Middle frontal gyrus (tissue), 1 donor: Measurements from ENCODE around the gene PPM1L.

Experiments used
- DNase-seq: peaks from one replicate; pipeline ENCODE4 v3.0.0-alpha.2; 2015; ENCODE audit warnings: low spot score; ENCODE audit errors: extremely low spot score

PPM1L gene

DNA sequence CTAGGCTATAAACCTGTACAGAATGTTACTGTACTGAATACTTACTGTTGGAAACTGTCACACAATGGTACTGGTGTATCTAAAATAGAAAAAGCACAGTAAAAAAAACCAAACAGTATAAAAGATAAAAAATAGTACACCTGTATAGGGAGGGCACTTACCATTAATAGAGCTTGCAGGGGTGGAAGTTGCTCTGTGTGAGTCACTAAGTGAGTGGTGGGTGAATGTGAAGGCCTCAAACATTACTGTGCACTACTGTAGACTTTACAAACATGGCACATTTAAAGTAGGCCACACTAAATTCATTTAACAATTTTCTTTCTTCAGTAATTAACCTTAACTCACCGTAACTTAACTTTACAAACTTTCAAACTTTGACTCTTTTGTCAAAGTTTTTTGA, 327.1 kb downstream of the PPM1L start:
- DNase-seq = no peak

DNA sequence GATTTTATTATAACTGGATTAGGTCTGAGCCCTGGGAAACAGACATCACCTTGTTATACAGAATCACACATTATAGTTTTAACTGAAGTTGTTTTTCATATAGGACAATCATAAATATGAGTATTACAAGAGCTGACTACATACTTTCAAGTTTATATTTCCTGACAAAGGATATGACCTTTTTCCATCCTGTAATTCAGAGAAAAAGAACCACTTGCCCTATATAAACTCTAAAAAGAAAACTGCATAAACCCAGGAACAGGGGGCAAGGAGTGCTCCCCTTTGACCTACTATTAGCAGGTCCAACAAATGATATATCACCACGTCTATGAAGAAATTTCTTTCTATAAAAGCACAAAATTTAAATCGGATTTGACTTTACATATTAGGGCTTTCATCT, 328.2 kb downstream of the PPM1L start:
- DNase-seq = no peak

DNA sequence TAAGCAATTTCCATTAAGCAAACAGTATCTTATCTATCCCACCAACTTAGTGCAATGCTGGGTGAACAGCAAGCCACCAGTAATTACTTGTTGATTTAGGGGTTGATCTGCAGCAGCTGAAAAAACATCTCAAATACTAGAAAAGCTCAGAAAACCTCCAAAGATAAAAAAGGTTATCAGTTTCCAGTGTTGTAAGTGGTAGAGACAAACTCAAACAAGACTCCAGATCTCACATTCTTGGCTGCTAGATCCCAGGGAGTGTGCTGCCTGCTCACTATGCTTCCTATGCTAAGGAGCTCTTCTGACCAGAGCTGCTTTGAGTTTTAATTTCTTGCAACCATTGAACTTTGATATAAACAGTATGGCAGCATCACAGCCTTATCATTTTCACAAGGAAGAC, 337.9 kb downstream of the PPM1L start:
- no peak for DNase-seq

DNA sequence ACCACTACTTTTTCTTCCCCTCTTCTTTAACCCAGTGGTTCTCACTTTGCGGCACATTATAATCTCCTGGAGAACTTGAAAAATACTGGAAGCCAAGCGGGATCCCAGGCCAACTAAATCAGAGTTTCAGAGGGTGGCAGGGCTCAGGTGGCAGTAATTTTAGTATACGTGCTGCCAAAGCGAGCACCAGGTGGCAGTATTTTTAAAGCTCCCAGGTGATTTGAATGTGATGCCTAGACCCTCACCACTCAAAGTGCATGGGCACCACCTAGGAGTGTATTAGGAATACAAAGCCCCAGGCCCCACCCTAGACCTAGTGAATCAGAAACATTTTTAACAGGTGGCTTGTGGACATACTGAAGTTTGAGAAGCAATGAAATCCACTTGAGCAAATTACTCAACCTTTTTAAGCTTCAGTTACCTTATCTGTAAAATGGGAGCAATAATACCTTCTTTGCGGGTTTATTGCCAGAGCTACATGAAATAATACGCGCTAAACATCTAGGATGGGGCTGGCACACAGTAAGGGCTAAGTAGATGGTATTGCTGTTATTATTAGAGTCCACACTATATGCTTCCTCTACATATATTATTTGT, 340.8 kb downstream of the PPM1L start:
- DNase-seq = no peak

DNA sequence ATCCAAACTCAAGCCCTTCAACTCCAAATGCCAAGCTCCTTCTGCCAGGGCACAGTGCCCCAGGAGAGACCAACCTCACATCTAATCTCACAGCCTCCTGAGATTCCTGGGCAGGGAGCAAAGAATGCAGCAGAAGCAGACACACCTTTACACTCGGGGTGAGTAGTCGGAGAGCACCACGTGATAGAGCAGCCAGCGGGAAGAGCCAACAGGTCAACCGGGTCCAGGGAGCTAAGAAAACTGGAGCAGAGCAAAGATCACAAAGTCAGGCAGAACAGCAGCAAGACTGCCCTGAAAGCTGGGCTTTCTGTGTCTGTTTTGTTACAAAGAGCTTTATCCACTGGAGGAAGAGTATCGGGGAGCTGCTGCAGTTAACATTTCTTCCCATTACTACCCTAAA, 345.0 kb downstream of the PPM1L start:
- no peak for DNase-seq

DNA sequence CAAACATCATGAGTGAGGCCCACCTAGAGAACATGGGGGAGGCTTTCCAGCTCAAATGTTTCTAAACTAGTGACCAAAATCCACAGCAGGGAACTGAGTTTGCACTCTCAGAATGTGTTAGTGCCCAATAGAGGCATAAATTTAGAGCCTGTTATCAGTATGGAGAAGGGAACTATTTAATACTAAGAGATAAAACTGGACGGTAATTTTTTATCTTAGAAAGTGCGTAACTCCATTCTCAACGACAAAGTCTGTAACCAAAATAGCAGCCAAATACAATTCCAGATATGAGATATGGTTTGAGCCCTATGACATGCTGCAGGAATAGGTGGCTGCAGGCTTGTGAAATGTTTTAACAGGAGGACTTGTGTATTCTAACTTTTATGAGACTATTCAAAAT, 345.6 kb downstream of the PPM1L start:
- DNase-seq = no peak

DNA sequence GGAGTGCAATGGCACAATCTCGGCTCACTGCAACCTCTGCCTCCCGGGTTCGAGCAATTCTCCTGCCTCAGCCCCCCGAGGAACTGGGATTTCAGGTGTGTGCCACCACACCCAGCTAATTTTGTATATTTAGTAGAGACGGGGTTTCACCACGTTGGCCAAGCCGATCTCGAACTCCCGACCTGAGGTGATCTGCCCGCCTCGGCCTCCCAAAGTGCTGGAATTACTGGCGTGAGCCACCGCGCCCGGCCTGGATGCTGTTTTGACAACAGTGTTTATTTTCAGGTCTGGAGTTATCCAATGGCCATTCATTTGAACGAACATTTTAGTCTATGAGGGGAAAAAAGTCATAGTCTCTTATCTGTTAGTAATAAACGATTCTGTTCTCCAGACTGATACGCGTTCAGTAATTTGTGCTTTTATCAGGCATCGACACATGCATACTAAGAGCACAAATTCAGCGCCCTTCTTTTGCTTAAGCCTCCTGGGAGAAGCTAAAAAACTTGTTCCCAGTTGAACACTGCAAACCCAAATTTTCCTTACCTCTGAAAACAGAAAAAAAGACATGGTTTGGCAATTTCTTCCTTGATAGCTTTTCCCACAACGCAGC, 347.9 kb downstream of the PPM1L start:
- no peak for DNase-seq

DNA sequence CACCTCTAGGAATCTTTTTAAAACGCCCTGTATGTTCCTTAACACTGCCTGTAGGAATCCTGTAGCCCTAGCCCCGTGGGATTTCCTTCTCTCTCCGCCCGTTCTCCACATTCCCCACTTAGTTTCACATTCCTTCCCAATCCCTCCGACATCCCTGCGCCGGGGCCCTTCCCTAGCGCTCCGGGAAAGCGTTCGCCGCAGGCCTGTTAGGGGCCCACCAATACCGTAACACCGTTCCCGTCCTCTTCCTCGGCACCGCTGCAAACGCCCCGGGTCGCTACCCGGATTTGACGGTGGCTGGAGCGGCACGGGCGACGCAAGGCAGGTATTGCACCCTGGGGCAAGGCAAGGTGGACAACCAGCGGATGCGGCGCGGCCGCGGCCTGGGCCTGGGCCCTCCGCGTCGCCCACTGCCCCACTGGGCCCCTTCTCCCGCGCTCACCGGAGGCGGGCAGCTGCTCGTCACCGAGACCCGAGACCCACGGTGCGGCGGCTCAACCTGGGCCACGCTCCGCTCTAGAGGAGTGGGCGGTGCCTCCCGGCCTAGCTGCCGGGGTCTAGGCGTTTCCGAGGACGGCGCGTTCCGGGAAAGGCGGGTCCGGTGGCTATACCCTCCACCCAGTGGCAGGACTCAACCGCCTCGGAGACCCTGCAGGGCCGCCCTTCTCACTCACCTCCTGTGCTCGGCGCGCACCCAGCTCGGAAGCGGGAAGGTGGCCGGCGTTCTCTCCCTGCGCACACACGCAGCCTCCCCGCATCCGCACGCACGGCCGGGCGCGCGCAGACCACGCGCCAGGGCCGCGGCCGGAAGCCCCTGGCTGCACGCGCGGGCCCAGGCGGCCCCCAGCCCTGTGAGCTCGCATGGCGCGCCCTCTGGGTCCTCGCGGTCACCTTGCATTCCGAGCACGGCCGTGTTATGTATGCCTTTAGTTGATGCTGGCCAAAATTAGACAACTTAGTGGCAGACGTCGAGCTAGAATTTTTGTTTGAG, 348.8 kb downstream of the PPM1L start, which contains the start of gene B3GALNT1:
TSS of gene B3GALNT1 (minus strand) at position 789 of the 991 bp plus-strand sequence. CDS start 18,595 bp downstream, outside the sequence.
- no peak for DNase-seq

DNA sequence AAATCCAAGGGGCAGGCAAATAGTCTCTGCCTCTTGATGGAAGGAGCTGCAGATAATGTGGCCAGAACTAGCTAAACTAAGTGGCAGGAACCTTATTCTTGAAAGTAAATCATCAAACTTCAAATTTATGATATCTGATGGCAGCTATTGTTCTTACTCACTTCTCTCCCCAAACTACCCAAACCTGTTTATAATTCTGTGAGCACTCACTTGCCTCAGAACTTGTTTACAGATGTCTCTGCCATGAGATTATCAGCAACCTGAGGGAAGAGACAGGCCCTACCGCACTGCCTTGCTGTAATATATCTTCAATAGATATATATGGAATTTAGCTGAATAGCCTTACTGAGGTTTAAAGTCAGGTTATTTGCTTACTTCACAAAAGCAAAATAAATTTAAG, 351.3 kb downstream of the PPM1L start:
- no peak for DNase-seq

DNA sequence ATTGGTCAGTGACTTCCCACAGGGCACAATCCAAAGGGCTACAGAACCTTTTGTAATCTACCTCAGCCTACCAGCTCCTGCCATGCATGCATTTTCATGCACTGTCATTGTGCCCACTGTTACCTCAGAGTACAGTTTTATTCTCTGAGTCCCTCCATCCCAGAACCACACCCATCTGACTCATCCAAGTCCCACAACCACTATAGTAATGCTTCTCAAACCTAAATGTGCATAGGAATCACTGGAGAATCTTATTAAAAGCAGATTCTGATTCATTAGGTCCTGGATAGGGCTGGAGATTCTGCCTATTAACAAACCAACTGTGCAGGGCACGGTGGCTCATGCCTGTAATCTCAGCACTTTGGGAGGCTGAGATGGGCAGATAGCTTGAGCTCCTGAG, 352.8 kb downstream of the PPM1L start:
- DNase-seq = no peak

DNA sequence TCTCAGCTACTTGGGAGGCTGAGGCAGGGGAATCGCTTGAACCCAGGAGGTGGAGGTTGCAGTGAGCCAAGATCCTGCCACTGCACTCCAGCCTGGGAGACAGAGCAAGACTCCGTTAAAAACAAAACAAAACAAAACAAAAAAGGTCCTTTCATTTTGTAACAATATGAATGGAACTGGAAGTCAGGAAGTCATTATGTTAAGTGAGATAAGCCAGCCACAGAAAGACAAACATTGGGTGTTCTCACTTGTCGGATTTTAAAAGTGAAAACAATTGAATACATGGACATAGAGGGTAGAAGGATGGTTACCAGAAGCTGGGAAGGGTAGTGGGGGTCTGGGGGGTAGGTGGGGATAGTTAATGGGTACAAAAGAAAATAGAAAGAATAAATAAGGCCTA, 361.6 kb downstream of the PPM1L start:
- DNase-seq = no peak

DNA sequence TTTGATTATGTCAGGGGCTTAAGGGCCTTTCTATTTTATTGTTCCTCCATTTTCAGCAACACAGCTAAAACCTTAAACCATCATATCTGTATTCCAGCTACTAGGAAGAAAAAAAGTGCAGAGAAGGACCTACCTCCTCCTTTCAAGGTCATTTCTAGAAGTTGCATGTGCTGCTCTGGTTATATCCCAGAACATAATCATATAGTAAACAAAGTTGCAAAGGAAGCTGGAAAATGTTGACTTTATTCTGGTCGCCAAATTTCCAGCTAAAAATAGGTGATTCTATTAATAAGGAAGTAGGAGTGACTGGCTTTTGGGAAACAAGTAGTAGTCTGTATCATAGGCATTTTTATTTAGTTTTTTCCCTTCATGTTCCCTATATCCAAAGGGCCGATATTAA, 370.5 kb downstream of the PPM1L start:
- DNase-seq = no peak
